GM12875 (cell line): ENCODE data around the gene ZNF428.
"Not testable (repeated sequence)": the region's sequence is repeated elsewhere in the genome, so short reads cannot be mapped to it uniquely, and the experiment has no call there.

Source experiments
- H3K4me3 ChIP-seq: one replicate; pipeline ENCODE4 v1.5.1; 2011; ENCODE audit warnings: low read depth, low read length, control low read depth
- CTCF ChIP-seq: IDR thresholded peaks from 2 replicates; pipeline ENCODE4 v1.5.1; 2011; ENCODE audit warnings: low read depth, mild to moderate bottlenecking, control low read depth, inconsistent platforms, low read length, moderate library complexity, borderline replicate concordance; ENCODE audit not compliant: insufficient read depth

The ZNF428 gene

GRCh38 chr19:43589678-43590077 lies 29.8 kb downstream of the ZNF428 start:
- no peak for TF ChIP-seq CTCF
- no peak overlapping the region for H3K4me3 ChIP-seq

- no peak overlapping the region for H3K4me3 ChIP-seq
- TF ChIP-seq CTCF: no peak
These were observed 30.2 kb downstream of the ZNF428 start for GRCh38 chr19:43589277-43589676.

- not testable (repeated sequence) for H3K4me3 ChIP-seq
These were observed 32.4 kb downstream of the ZNF428 start for GRCh38 chr19:43587029-43587428.

- H3K4me3 ChIP-seq: no peak overlapping the region
- no peak for TF ChIP-seq CTCF
These were observed 33.1 kb downstream of the ZNF428 start for GRCh38 chr19:43586346-43586745.

GRCh38 chr19:43584484-43584883 lies 34.9 kb downstream of the ZNF428 start:
- H3K4me3 ChIP-seq: no peak overlapping the region
- no peak for TF ChIP-seq CTCF

- no peak overlapping the region for H3K4me3 ChIP-seq
- no peak for TF ChIP-seq CTCF
These were observed 36.9 kb downstream of the ZNF428 start for GRCh38 chr19:43582495-43582894.

- no peak overlapping the region for H3K4me3 ChIP-seq
- no peak for TF ChIP-seq CTCF
These were observed 38.0 kb downstream of the ZNF428 start for GRCh38 chr19:43581467-43581866.

GRCh38 chr19:43578787-43579186 lies 40.6 kb downstream of the ZNF428 start:
- no peak for TF ChIP-seq CTCF
- H3K4me3 ChIP-seq: no peak overlapping the region
